ENCODE results near the gene CWC27. TPM values are rescaled to one million over a fixed set of nuclear protein-coding genes. Genes with fewer than 3 reads are reported as not detected.
A peak's percentile ranks its signal among the peaks of the same experiment; 100 is the strongest.

The CWC27 gene
- 23.8 TPM for polyA plus RNA-seq (2012; ENCODE audit: low read depth, missing spikeins)

- FAIRE-seq (peak; percentile 96), DNase-seq (ENCODE audit: insufficient read length, low spot score) (peak; percentile 51)
- TF ChIP-seq POLR2A (IDR thresholded peaks at IDR 0.05; ENCODE audit: low read depth, low read length) = peak; percentile 78; the same call in 1 of the 2 replicates
- TF ChIP-seq POU2F2 (IDR thresholded peaks at IDR 0.05; ENCODE audit: low read depth, low read length) = peak; percentile 78
- no peak for TF ChIP-seq SPI1 (IDR thresholded peaks at IDR 0.05; ENCODE audit: low read depth, low read length)
- peak; percentile 81 for TF ChIP-seq POLR2AphosphoS5 (IDR thresholded peaks at IDR 0.05; ENCODE audit: low read depth, low read length)
- TF ChIP-seq TAF1 (IDR thresholded peaks at IDR 0.05; ENCODE audit: low read depth, low read length) = peak; percentile 63
- TF ChIP-seq PAX5 (IDR thresholded peaks at IDR 0.05; ENCODE audit: insufficient read depth, low read length, severe bottlenecking) = peak; percentile 20
Measured at GRCh38 chr5:64768358-64769312, at the start of gene CWC27, which contains the start of gene SREK1IP1. TSS of gene CWC27 (plus strand) at chr5:64768930. CDS start at chr5:64769147, 217 bp downstream. TSS of gene SREK1IP1 (minus strand) at chr5:64768691. CDS start at chr5:64768517, 174 bp downstream.

- TF ChIP-seq POLR2AphosphoS5 (IDR thresholded peaks at IDR 0.05; ENCODE audit: low read depth, low read length) (no peak), POU2F2 (IDR thresholded peaks at IDR 0.05; ENCODE audit: low read depth, low read length) (no peak), SPI1 (IDR thresholded peaks at IDR 0.05; ENCODE audit: low read depth, low read length) (no peak), POLR2A (IDR thresholded peaks at IDR 0.05; ENCODE audit: low read depth, low read length) (no peak), PAX5 (IDR thresholded peaks at IDR 0.05; ENCODE audit: insufficient read depth, low read length, severe bottlenecking) (no peak), TAF1 (IDR thresholded peaks at IDR 0.05; ENCODE audit: low read depth, low read length) (no peak)
- FAIRE-seq = no peak
- DNase-seq (ENCODE audit: insufficient read length, low spot score) = no peak
Measured at GRCh38 chr5:64722588-64722987, 46.1 kb upstream of the CWC27 start.

- DNase-seq (ENCODE audit: insufficient read length, low spot score) (no peak), FAIRE-seq (no peak)
- TF ChIP-seq POLR2AphosphoS5 (IDR thresholded peaks at IDR 0.05; ENCODE audit: low read depth, low read length) = no peak
- TF ChIP-seq TAF1 (IDR thresholded peaks at IDR 0.05; ENCODE audit: low read depth, low read length) = no peak
Measured at GRCh38 chr5:64727150-64727549, 41.6 kb upstream of the CWC27 start.

DNA sequence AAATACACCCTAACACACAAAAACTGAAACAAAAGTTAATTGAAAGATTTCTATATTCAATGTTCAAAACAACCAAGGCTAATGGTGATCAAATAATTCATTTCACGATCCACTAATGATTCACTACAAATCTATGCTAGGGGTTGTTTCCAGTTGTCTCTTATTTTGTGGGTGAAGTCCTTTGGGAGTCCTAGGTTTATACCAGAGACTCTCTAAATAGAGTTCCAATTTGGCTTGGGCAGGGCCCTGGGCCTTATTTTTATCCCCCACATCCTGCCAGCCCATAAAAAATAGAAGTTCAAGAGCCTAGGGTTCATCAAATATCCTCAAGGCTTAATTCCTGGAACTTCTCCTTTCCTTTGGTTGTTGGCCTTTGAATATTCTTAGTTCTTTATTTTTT lies 26.3 kb upstream of the CWC27 start:
- TF ChIP-seq POLR2AphosphoS5 (IDR thresholded peaks at IDR 0.05; ENCODE audit: low read depth, low read length) (no peak), PAX5 (IDR thresholded peaks at IDR 0.05; ENCODE audit: insufficient read depth, low read length, severe bottlenecking) (no peak), POU2F2 (IDR thresholded peaks at IDR 0.05; ENCODE audit: low read depth, low read length) (no peak), POLR2A (IDR thresholded peaks at IDR 0.05; ENCODE audit: low read depth, low read length) (no peak), SPI1 (IDR thresholded peaks at IDR 0.05; ENCODE audit: low read depth, low read length) (no peak), TAF1 (IDR thresholded peaks at IDR 0.05; ENCODE audit: low read depth, low read length) (no peak)
- no peak for FAIRE-seq
- no peak for DNase-seq (ENCODE audit: insufficient read length, low spot score)

- TF ChIP-seq PAX5 (IDR thresholded peaks at IDR 0.05; ENCODE audit: insufficient read depth, low read length, severe bottlenecking) (no peak), POU2F2 (IDR thresholded peaks at IDR 0.05; ENCODE audit: low read depth, low read length) (no peak), POLR2AphosphoS5 (IDR thresholded peaks at IDR 0.05; ENCODE audit: low read depth, low read length) (no peak), SPI1 (IDR thresholded peaks at IDR 0.05; ENCODE audit: low read depth, low read length) (no peak), POLR2A (IDR thresholded peaks at IDR 0.05; ENCODE audit: low read depth, low read length) (no peak), TAF1 (IDR thresholded peaks at IDR 0.05; ENCODE audit: low read depth, low read length) (no peak)
- FAIRE-seq = no peak
- DNase-seq (ENCODE audit: insufficient read length, low spot score) = no peak
Measured at GRCh38 chr5:64742821-64743220, 25.9 kb upstream of the CWC27 start.

GRCh38 chr5:64744914-64745313 lies 23.8 kb upstream of the CWC27 start:
- DNase-seq (ENCODE audit: insufficient read length, low spot score) (no peak), FAIRE-seq (no peak)
- TF ChIP-seq POU2F2 (IDR thresholded peaks at IDR 0.05; ENCODE audit: low read depth, low read length) (no peak), POLR2AphosphoS5 (IDR thresholded peaks at IDR 0.05; ENCODE audit: low read depth, low read length) (no peak), POLR2A (IDR thresholded peaks at IDR 0.05; ENCODE audit: low read depth, low read length) (no peak), PAX5 (IDR thresholded peaks at IDR 0.05; ENCODE audit: insufficient read depth, low read length, severe bottlenecking) (no peak), SPI1 (IDR thresholded peaks at IDR 0.05; ENCODE audit: low read depth, low read length) (no peak), TAF1 (IDR thresholded peaks at IDR 0.05; ENCODE audit: low read depth, low read length) (no peak)

DNA sequence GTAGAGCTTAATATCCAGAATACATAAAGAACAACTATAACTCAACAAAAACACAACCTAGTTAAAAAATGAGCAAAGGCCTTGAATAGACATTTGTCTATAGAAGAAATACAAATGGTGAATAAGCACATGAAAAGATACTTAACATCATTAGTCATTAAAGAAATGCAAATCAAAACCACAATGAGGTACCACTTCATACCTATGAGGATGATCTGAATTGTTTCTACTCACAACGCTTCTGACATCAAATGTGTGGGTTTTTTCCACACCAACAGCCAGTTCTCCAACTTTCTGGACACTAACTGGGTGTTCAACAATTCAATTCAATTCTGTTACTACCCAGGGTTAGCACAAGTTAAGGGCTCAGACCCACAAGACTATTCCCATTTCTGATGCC lies 22.3 kb upstream of the CWC27 start:
- FAIRE-seq = no peak
- DNase-seq (ENCODE audit: insufficient read length, low spot score) = no peak
- TF ChIP-seq POU2F2 (IDR thresholded peaks at IDR 0.05; ENCODE audit: low read depth, low read length) (no peak), POLR2A (IDR thresholded peaks at IDR 0.05; ENCODE audit: low read depth, low read length) (no peak), SPI1 (IDR thresholded peaks at IDR 0.05; ENCODE audit: low read depth, low read length) (no peak), POLR2AphosphoS5 (IDR thresholded peaks at IDR 0.05; ENCODE audit: low read depth, low read length) (no peak), PAX5 (IDR thresholded peaks at IDR 0.05; ENCODE audit: insufficient read depth, low read length, severe bottlenecking) (no peak), TAF1 (IDR thresholded peaks at IDR 0.05; ENCODE audit: low read depth, low read length) (no peak)

DNA sequence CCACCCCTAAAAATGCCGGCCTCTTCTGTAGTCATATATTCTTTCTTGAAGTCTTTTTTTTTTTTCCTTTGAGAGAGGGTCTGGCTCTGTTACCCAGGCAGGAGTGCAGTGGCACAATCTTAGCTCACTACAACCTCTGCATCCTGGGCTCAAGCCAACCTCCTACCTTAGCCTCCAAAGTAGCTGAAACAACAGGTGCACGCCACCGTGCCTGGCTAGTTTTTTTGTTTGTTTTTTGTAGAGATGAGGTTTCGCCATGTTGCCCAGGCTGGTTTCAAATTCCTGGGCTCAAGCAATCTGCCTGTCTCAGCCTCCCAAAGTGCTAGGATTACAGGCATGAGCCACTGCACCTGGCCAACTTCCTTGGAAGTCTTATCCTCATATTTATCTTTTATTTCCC lies 19.3 kb upstream of the CWC27 start:
- no peak for TF ChIP-seq POLR2A (IDR thresholded peaks at IDR 0.05; ENCODE audit: low read depth, low read length)
- TF ChIP-seq POLR2AphosphoS5 (IDR thresholded peaks at IDR 0.05; ENCODE audit: low read depth, low read length) = no peak
- TF ChIP-seq SPI1 (IDR thresholded peaks at IDR 0.05; ENCODE audit: low read depth, low read length) = no peak
- no peak for TF ChIP-seq TAF1 (IDR thresholded peaks at IDR 0.05; ENCODE audit: low read depth, low read length)
- FAIRE-seq (no peak), DNase-seq (ENCODE audit: insufficient read length, low spot score) (no peak)

DNA sequence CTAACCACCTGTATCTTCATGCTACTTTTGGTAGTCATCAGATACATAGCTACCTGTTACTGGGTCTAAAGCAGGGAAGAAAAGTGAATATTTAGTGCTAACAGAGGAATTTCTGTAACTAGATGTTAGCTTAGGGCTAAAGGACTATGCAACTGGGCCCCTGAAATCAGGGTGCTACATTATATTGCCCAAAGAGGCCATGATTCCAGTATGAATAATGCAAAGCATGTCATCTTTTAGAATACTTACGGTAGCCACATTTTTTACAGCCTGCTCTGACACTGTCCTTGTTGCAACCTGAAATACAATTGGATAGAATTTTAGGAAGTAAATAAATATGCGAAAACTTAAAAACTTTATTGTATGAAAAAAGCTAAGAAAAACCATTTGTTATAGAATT lies 14.7 kb upstream of the CWC27 start:
- FAIRE-seq (no peak), DNase-seq (ENCODE audit: insufficient read length, low spot score) (no peak)
- TF ChIP-seq POU2F2 (IDR thresholded peaks at IDR 0.05; ENCODE audit: low read depth, low read length) = no peak
- no peak for TF ChIP-seq SPI1 (IDR thresholded peaks at IDR 0.05; ENCODE audit: low read depth, low read length)
- TF ChIP-seq POLR2A (IDR thresholded peaks at IDR 0.05; ENCODE audit: low read depth, low read length) = no peak
- TF ChIP-seq POLR2AphosphoS5 (IDR thresholded peaks at IDR 0.05; ENCODE audit: low read depth, low read length) = no peak
- TF ChIP-seq PAX5 (IDR thresholded peaks at IDR 0.05; ENCODE audit: insufficient read depth, low read length, severe bottlenecking) = no peak
- no peak for TF ChIP-seq TAF1 (IDR thresholded peaks at IDR 0.05; ENCODE audit: low read depth, low read length)
